GM10248 (cell line): ENCODE results near the gene FTO.

Experiments used
- CTCF ChIA-PET: fragments of 300-600 bp; sonication (Branson Sonifier 250); formaldehyde crosslinking; extraction: SDS; loops from one replicate; lab custom pipeline; 2021; ENCODE audit warnings: antibody characterized with exemption; lab: Yijun Ruan, JAX
- POLR2A ChIA-PET: fragments of 350-650 bp; sonication (Branson Sonifier 250); formaldehyde crosslinking; extraction: SDS; loops from one replicate; lab custom pipeline; 2020; ENCODE audit warnings: antibody characterized with exemption; lab: Yijun Ruan, JAX
- DNase-seq: peaks from one replicate; pipeline ENCODE4 v3.0.0; 2012; ENCODE audit errors: extremely low spot score
- CTCF ChIP-seq: IDR thresholded peaks from 2 replicates; pipeline ENCODE4 v1.5.1; 2012; ENCODE audit warnings: mild to moderate bottlenecking, low read depth; ENCODE audit errors: extremely low read depth, missing control alignments, control extremely low read depth

Gene FTO

GRCh38 chr16:53704445-53704813 is 473 bp downstream of the FTO start:
- no peak for DNase-seq
- ChIA-PET CTCF (interaction anchor here (1.4 kb wide), 1 partner anchor 39 kb away, joined by 7 read pairs; no protein-coding TSS in a partner anchor), POLR2A (interaction anchor here (0.6 kb wide), 1 partner anchor 497 kb away, joined by 3 read pairs; no protein-coding TSS in a partner anchor)
- no peak for TF ChIP-seq CTCF

GRCh38 chr16:53707671-53708070 is 3.7 kb downstream of the FTO start:
- TF ChIP-seq CTCF: no peak
- ChIA-PET CTCF (no interaction called here), POLR2A (no interaction called here)
- no peak for DNase-seq

GRCh38 chr16:53708490-53708889 is 4.5 kb downstream of the FTO start:
- ChIA-PET POLR2A (no interaction called here), CTCF (no interaction called here)
- DNase-seq: no peak
- TF ChIP-seq CTCF: no peak

- no peak for TF ChIP-seq CTCF
- ChIA-PET CTCF (interaction anchor here (1.2 kb wide), 1 partner anchor 33 kb away, joined by 3 read pairs; no protein-coding TSS in a partner anchor), POLR2A (no interaction called here)
- DNase-seq: no peak
These were observed 7.4 kb downstream of the FTO start for GRCh38 chr16:53711390-53711789.

- DNase-seq: no peak
- ChIA-PET CTCF (interaction anchor here (1.2 kb wide), 1 partner anchor 32 kb away, joined by 3 read pairs; no protein-coding TSS in a partner anchor), POLR2A (no interaction called here)
- TF ChIP-seq CTCF: no peak
These were observed 8.1 kb downstream of the FTO start for GRCh38 chr16:53712065-53712464.

- no peak for DNase-seq
- POLR2A ChIA-PET: no interaction called here
- CTCF ChIA-PET: no interaction called here
- TF ChIP-seq CTCF: no peak
These were observed 9.6 kb downstream of the FTO start for GRCh38 chr16:53713403-53714204.
